ENCODE data around the gene UNC80.

GRCh38 chr2:209823484-209823883 lies 51.9 kb downstream of the UNC80 start:
- no peak for TF ChIP-seq CTCF (IDR thresholded peaks at IDR 0.05)
- TF ChIP-seq POLR2A (IDR thresholded peaks at IDR 0.05): no peak

Data from adrenal gland (tissue), 5 donors.